MM.1S (cell line): ENCODE data around the gene UTS2B.

ENCODE experiments used
- CTCF ChIP-seq: fragments of 300-600 bp; sonication (generic); IDR thresholded peaks from 2 replicates; pipeline ENCODE4 v1.5.1; 2016; ENCODE audit warnings: antibody characterized with exemption, low read length, mixed read lengths
- EZH2 ChIP-seq: fragments of 300-600 bp; sonication (generic); optimal IDR thresholded peaks from 2 replicates; pipeline ENCODE3; 2017; ENCODE audit warnings: low read depth, mild to moderate bottlenecking, antibody characterized with exemption, low read length, mixed read lengths
- EZH2phosphoT487 ChIP-seq: fragments of 300-600 bp; sonication (generic); IDR thresholded peaks from 2 replicates; pipeline ENCODE4 v1.6.1; 2018; ENCODE audit warnings: antibody characterized with exemption, low read length

GRCh38 chr3:191362037-191362436 lies 31.7 kb upstream of the UTS2B start:
- TF ChIP-seq CTCF, result no peak
- TF ChIP-seq EZH2, result no peak
- no peak for TF ChIP-seq EZH2phosphoT487
